Peyer's patch (tissue), 4 donors: Measurements from ENCODE around the gene TMEFF2. TPM values are rescaled to one million over a fixed set of nuclear protein-coding genes. Genes with fewer than 3 reads are reported as not detected.

ENCODE experiments used
- DNase-seq, 3 donors: peaks; one replicate each; pipeline ENCODE4 v3.0.0-alpha.2; 2017 to 2019
- H3K27ac ChIP-seq, 4 donors: fragments of 200-600 bp; sonication (generic); one replicate each; pipeline ENCODE4 v1.5.1; 2016 to 2019
- H3K27me3 ChIP-seq, 2 donors: fragments of 200-600 bp; sonication (generic); one replicate each; pipeline ENCODE4 v1.5.1; 2019
- H3K36me3 ChIP-seq, 3 donors: fragments of 200-600 bp; sonication (generic); one replicate each; pipeline ENCODE4 v1.5.1; 2016 to 2019
- H3K4me1 ChIP-seq, 4 donors: fragments of 200-600 bp; sonication (generic); one replicate each; pipeline ENCODE4 v1.5.1; 2016 to 2019
- H3K4me3 ChIP-seq, 4 donors: fragments of 200-600 bp; sonication (generic); 1 replicate in 3 of 4; 2 replicates in 1 of 4; pipeline ENCODE4 v1.5.1; 2016 to 2019; ENCODE audit warnings: mild to moderate bottlenecking in 1 of 4
- H3K9me3 ChIP-seq, 4 donors: fragments of 200-600 bp; sonication (generic); one replicate each; pipeline ENCODE4 v1.5.1; 2016 to 2019; ENCODE audit warnings: mild to moderate bottlenecking in 1 of 4
- CTCF ChIP-seq, 6 experiments: fragments of 450-650 bp in 4 of 6; fragments of 200-600 bp in 2 of 6; sonication (generic) in 1 of 6; IDR thresholded peaks; one replicate each; pipeline ENCODE4 v1.5.1; 2017 to 2019; ENCODE audit warnings: antibody characterized with exemption in 6 of 6, mild to moderate bottlenecking in 3 of 6, moderate library complexity in 1 of 6
- POLR2A ChIP-seq, 2 donors: fragments of 450-650 bp; IDR thresholded peaks; one replicate each; pipeline ENCODE4 v1.5.1; 2017; ENCODE audit warnings: antibody characterized with exemption in 2 of 2, mild to moderate bottlenecking in 2 of 2, moderate library complexity in 2 of 2
- total RNA-seq, 4 donors: library from RNA; depleted of rRNA; stranded (reverse); fragments of >200 nt; gene quantifications; one replicate each; pipeline ENCODE4 v1.1.0, GENCODE V29; 2016

TMEFF2 gene
- total RNA-seq, result 1 to 10 TPM in 1 of 4 donors, under 1 TPM in 3; 0.35 to 1.6 (median 0.68) TPM

GRCh38 chr2:192194866-192195547 is at the start of gene TMEFF2:
Gene TMEFF2, minus strand, starts transcription at chr2:192194933. Its CDS starts 409 bp downstream, at chr2:192194524.
- no peak for TF ChIP-seq CTCF (IDR thresholded peaks at IDR 0.05)
- Histone ChIP-seq H3K4me1 (peaks cover 0 to 24% (median 3%) of the 10 kb centered on the region in 4 donors), H3K9me3 (no peaks in the 10 kb centered on the region), H3K36me3 (no peaks in the 10 kb centered on the region), H3K27me3 (peaks cover 0 to 34% of the 10 kb centered on the region in 2 donors), H3K4me3 (peak within 1 kb of the TSS; percentile 6 to 53 (median 38)), H3K27ac (no peak within 1 kb of the TSS)
- peak; percentile 19 to 56 (median 52) for DNase-seq

- no peak for DNase-seq
- H3K4me3 ChIP-seq, result no peak overlapping the region
These were observed 48.8 kb upstream of the TMEFF2 start for GRCh38 chr2:192243488-192243887.

GRCh38 chr2:192236136-192236535 is 41.4 kb upstream of the TMEFF2 start:
- TF ChIP-seq POLR2A (IDR thresholded peaks at IDR 0.05) (no peak), CTCF (IDR thresholded peaks at IDR 0.05) (no peak)
- H3K27me3 ChIP-seq, result no peaks in the 10 kb centered on the region
- DNase-seq, result no peak
- H3K9me3 ChIP-seq, result no peaks in the 10 kb centered on the region
- no peak overlapping the region for H3K27ac ChIP-seq
- H3K4me1 ChIP-seq, result no peaks in the 10 kb centered on the region
- no peaks in the 10 kb centered on the region for H3K36me3 ChIP-seq
- H3K4me3 ChIP-seq, result no peak overlapping the region

More at GRCh38 chr2:192243488-192243887, 48.8 kb upstream of the TMEFF2 start:
- H3K4me1 ChIP-seq, result no peaks in the 10 kb centered on the region
- H3K27me3 ChIP-seq, result no peaks in the 10 kb centered on the region
- no peak for TF ChIP-seq CTCF (IDR thresholded peaks at IDR 0.05)
- no peak overlapping the region for H3K27ac ChIP-seq
- no peaks in the 10 kb centered on the region for H3K36me3 ChIP-seq
- no peaks in the 10 kb centered on the region for H3K9me3 ChIP-seq

GRCh38 chr2:192230889-192231453 is 36.2 kb upstream of the TMEFF2 start:
- TF ChIP-seq POLR2A (IDR thresholded peaks at IDR 0.05) (no peak), CTCF (IDR thresholded peaks at IDR 0.05) (no peak)
- no peaks in the 10 kb centered on the region for H3K9me3 ChIP-seq
- H3K4me1 ChIP-seq, result no peaks in the 10 kb centered on the region

GRCh38 chr2:192228685-192229084 is 34.0 kb upstream of the TMEFF2 start:
- Histone ChIP-seq H3K27me3 (no peaks in the 10 kb centered on the region), H3K9me3 (no peaks in the 10 kb centered on the region), H3K36me3 (no peaks in the 10 kb centered on the region), H3K4me3 (no peak overlapping the region), H3K4me1 (no peaks in the 10 kb centered on the region), H3K27ac (no peak overlapping the region)
- no peak for TF ChIP-seq POLR2A (IDR thresholded peaks at IDR 0.05)
- no peak for DNase-seq

More at GRCh38 chr2:192230889-192231453, 36.2 kb upstream of the TMEFF2 start:
- Histone ChIP-seq H3K36me3 (no peaks in the 10 kb centered on the region), H3K27ac (no peak overlapping the region), H3K4me3 (no peak overlapping the region), H3K27me3 (no peaks in the 10 kb centered on the region)
- no peak for DNase-seq

GRCh38 chr2:192218970-192219369 is 24.2 kb upstream of the TMEFF2 start:
- Histone ChIP-seq H3K36me3 (no peaks in the 10 kb centered on the region), H3K27ac (no peak overlapping the region)

More at GRCh38 chr2:192218970-192219369, 24.2 kb upstream of the TMEFF2 start:
- no peaks in the 10 kb centered on the region for H3K27me3 ChIP-seq
- no peaks in the 10 kb centered on the region for H3K9me3 ChIP-seq
- no peak for TF ChIP-seq CTCF (IDR thresholded peaks at IDR 0.05)
- no peak for TF ChIP-seq POLR2A (IDR thresholded peaks at IDR 0.05)
- no peaks in the 10 kb centered on the region for H3K4me1 ChIP-seq
- H3K4me3 ChIP-seq, result no peak overlapping the region
- DNase-seq, result no peak
